ENCODE measurements around the gene DUSP23. TPM values are rescaled to one million over a fixed set of nuclear protein-coding genes. Genes with fewer than 3 reads are reported as not detected.

The DUSP23 gene
- 10 to 100 TPM; 14.5 to 15.7 TPM for total RNA-seq
- 10 to 100 TPM; 44.8 to 73.8 TPM for polyA plus RNA-seq

- Histone ChIP-seq H3K27ac (ENCODE audit: low read depth, low read length) (peak within 1 kb of the TSS; percentile 61), H3K27me3 (ENCODE audit: insufficient read depth, low read length) (no peaks in the 10 kb centered on the region), H3K4me3 (ENCODE audit: low read length in 2 of 2) (peak within 1 kb of the TSS; percentile 39 to 57), H3K36me3 (ENCODE audit: insufficient read depth, low read length) (no peaks in the 10 kb centered on the region), H3K4me1 (ENCODE audit: insufficient read depth, low read length) (peaks cover 16% of the 10 kb centered on the region), H3K9me3 (ENCODE audit: control insufficient read depth in 1 of 2, low read length in 2 of 2) (no peaks in the 10 kb centered on the region)
- Mint-ChIP-seq H3K36me3 (no peaks in the 10 kb centered on the region), H3K27ac (peak within 1 kb of the TSS; percentile 81 to 96 (median 92)), H3K9me3 (no peaks in the 10 kb centered on the region), H3K4me3 (peak within 1 kb of the TSS; percentile 83 to 93 (median 87)), H3K4me1 (peaks cover 14 to 55% (median 36%) of the 10 kb centered on the region in 4 donors), H3K27me3 (no peaks in the 10 kb centered on the region)
- DNase-seq, result peak; percentile 96 to 97 (median 97)
- POLR2A ChIA-PET (ENCODE audit: partially characterized antibody), result interaction anchor here (0.6 to 2.8 kb wide), 9 partner anchors 9 to 251 kb away, joined by 3 to 24 read pairs (median 5); partner anchors contain the start of genes PIGM and TAGLN2
- intact Hi-C loops (cut with micrococcal nuclease), result loop anchor here (1.0 kb wide), 7 partner anchors 17 to 318 kb away; partner anchors contain the start of gene IGSF9
- CTCF ChIA-PET (ENCODE audit: partially characterized antibody), result interaction anchor here (0.6 to 10.7 kb wide), 14 partner anchors 8 to 252 kb away, joined by 3 to 116 read pairs (median 4); partner anchors contain the start of genes FCRL6 and PIGM
These were observed at the start of gene DUSP23 for GRCh38 chr1:159780583-159781582. DUSP23 (plus strand) TSS chr1:159780962; CDS start chr1:159781101, 139 bp downstream.

- CTCF ChIA-PET (ENCODE audit: partially characterized antibody), result no interaction called here
These were observed 43.4 kb upstream of the DUSP23 start for GRCh38 chr1:159737238-159737916.

GRCh38 chr1:159743651-159744410 is 36.9 kb upstream of the DUSP23 start:
- no peak for DNase-seq
- no peak overlapping the region for H3K4me3 Mint-ChIP-seq
- no peaks in the 10 kb centered on the region for H3K36me3 Mint-ChIP-seq
- Histone ChIP-seq H3K9me3 (ENCODE audit: control insufficient read depth in 1 of 2, low read length in 2 of 2) (no peaks in the 10 kb centered on the region), H3K4me1 (ENCODE audit: insufficient read depth, low read length) (no peaks in the 10 kb centered on the region), H3K27me3 (ENCODE audit: insufficient read depth, low read length) (no peaks in the 10 kb centered on the region), H3K4me3 (ENCODE audit: low read length in 2 of 2) (no peak overlapping the region), H3K36me3 (ENCODE audit: insufficient read depth, low read length) (no peaks in the 10 kb centered on the region), H3K27ac (ENCODE audit: low read depth, low read length) (no peak overlapping the region)
- ChIA-PET CTCF (ENCODE audit: partially characterized antibody) (no interaction called here), POLR2A (ENCODE audit: partially characterized antibody) (no interaction called here)
- H3K27ac Mint-ChIP-seq, result no peak overlapping the region
- H3K9me3 Mint-ChIP-seq, result peaks cover 0 to 10% (median 1%) of the 10 kb centered on the region in 8 donors
- peaks cover 15 to 17% of the 10 kb centered on the region in 2 donors for H3K27me3 Mint-ChIP-seq
- intact Hi-C loops (cut with micrococcal nuclease), result no loop called here
- H3K4me1 Mint-ChIP-seq, result no peaks in the 10 kb centered on the region

More at GRCh38 chr1:159737238-159737916, 43.4 kb upstream of the DUSP23 start:
- Mint-ChIP-seq H3K4me3 (no peak overlapping the region), H3K27ac (no peak overlapping the region), H3K9me3 (peaks cover 0 to 9% (median 3%) of the 10 kb centered on the region in 8 donors), H3K36me3 (no peaks in the 10 kb centered on the region), H3K4me1 (no peaks in the 10 kb centered on the region), H3K27me3 (peaks cover 8 to 12% of the 10 kb centered on the region in 2 donors)
- Histone ChIP-seq H3K36me3 (ENCODE audit: insufficient read depth, low read length) (no peaks in the 10 kb centered on the region), H3K27ac (ENCODE audit: low read depth, low read length) (no peak overlapping the region), H3K4me1 (ENCODE audit: insufficient read depth, low read length) (no peaks in the 10 kb centered on the region), H3K9me3 (ENCODE audit: control insufficient read depth in 1 of 2, low read length in 2 of 2) (no peaks in the 10 kb centered on the region), H3K4me3 (ENCODE audit: low read length in 2 of 2) (no peak overlapping the region), H3K27me3 (ENCODE audit: insufficient read depth, low read length) (no peaks in the 10 kb centered on the region)
- no peak for DNase-seq
- intact Hi-C loops (cut with micrococcal nuclease), result no loop called here
- POLR2A ChIA-PET (ENCODE audit: partially characterized antibody), result no interaction called here

- no peak overlapping the region for H3K4me3 ChIP-seq (ENCODE audit: low read length in 2 of 2)
- H3K4me1 ChIP-seq (ENCODE audit: insufficient read depth, low read length), result no peaks in the 10 kb centered on the region
- Mint-ChIP-seq H3K9me3 (peaks cover 0 to 8% (median 0%) of the 10 kb centered on the region in 8 donors), H3K36me3 (no peaks in the 10 kb centered on the region), H3K4me1 (no peaks in the 10 kb centered on the region), H3K4me3 (no peak overlapping the region), H3K27me3 (peaks cover 13 to 15% of the 10 kb centered on the region in 2 donors), H3K27ac (no peak overlapping the region)
- no peak overlapping the region for H3K27ac ChIP-seq (ENCODE audit: low read depth, low read length)
- POLR2A ChIA-PET (ENCODE audit: partially characterized antibody), result no interaction called here
- no peaks in the 10 kb centered on the region for H3K36me3 ChIP-seq (ENCODE audit: insufficient read depth, low read length)
- intact Hi-C loops (cut with micrococcal nuclease), result no loop called here
- H3K9me3 ChIP-seq (ENCODE audit: control insufficient read depth in 1 of 2, low read length in 2 of 2), result no peaks in the 10 kb centered on the region
- no peak for DNase-seq
- H3K27me3 ChIP-seq (ENCODE audit: insufficient read depth, low read length), result no peaks in the 10 kb centered on the region
- CTCF ChIA-PET (ENCODE audit: partially characterized antibody), result no interaction called here
These were observed 34.1 kb upstream of the DUSP23 start for GRCh38 chr1:159746666-159747065.

- H3K9me3 Mint-ChIP-seq, result no peaks in the 10 kb centered on the region
- H3K4me3 Mint-ChIP-seq, result no peak overlapping the region
- DNase-seq, result no peak
- intact Hi-C loops (cut with micrococcal nuclease), result no loop called here
- H3K36me3 ChIP-seq (ENCODE audit: insufficient read depth, low read length), result no peaks in the 10 kb centered on the region
- no peak overlapping the region for H3K4me3 ChIP-seq (ENCODE audit: low read length in 2 of 2)
- H3K4me1 ChIP-seq (ENCODE audit: insufficient read depth, low read length), result no peaks in the 10 kb centered on the region
- CTCF ChIA-PET (ENCODE audit: partially characterized antibody), result no interaction called here
- POLR2A ChIA-PET (ENCODE audit: partially characterized antibody), result no interaction called here
- no peaks in the 10 kb centered on the region for H3K27me3 ChIP-seq (ENCODE audit: insufficient read depth, low read length)
- no peak overlapping the region for H3K27ac Mint-ChIP-seq
- H3K4me1 Mint-ChIP-seq, result no peaks in the 10 kb centered on the region
- no peaks in the 10 kb centered on the region for H3K9me3 ChIP-seq (ENCODE audit: control insufficient read depth in 1 of 2, low read length in 2 of 2)
- no peak overlapping the region for H3K27ac ChIP-seq (ENCODE audit: low read depth, low read length)
- no peaks in the 10 kb centered on the region for H3K36me3 Mint-ChIP-seq
- peaks cover 12% of the 10 kb centered on the region in 2 donors for H3K27me3 Mint-ChIP-seq
These were observed 32.4 kb upstream of the DUSP23 start for GRCh38 chr1:159748370-159748769.

GRCh38 chr1:159749630-159750029 is 31.1 kb upstream of the DUSP23 start:
- Mint-ChIP-seq H3K36me3 (no peaks in the 10 kb centered on the region), H3K27ac (no peak overlapping the region), H3K4me1 (no peaks in the 10 kb centered on the region), H3K4me3 (no peak overlapping the region), H3K9me3 (no peaks in the 10 kb centered on the region), H3K27me3 (peaks cover 7 to 10% of the 10 kb centered on the region in 2 donors)
- Histone ChIP-seq H3K9me3 (ENCODE audit: control insufficient read depth in 1 of 2, low read length in 2 of 2) (no peaks in the 10 kb centered on the region), H3K36me3 (ENCODE audit: insufficient read depth, low read length) (no peaks in the 10 kb centered on the region), H3K27me3 (ENCODE audit: insufficient read depth, low read length) (no peaks in the 10 kb centered on the region), H3K4me1 (ENCODE audit: insufficient read depth, low read length) (no peaks in the 10 kb centered on the region), H3K27ac (ENCODE audit: low read depth, low read length) (no peak overlapping the region), H3K4me3 (ENCODE audit: low read length in 2 of 2) (no peak overlapping the region)
- DNase-seq, result no peak
- ChIA-PET POLR2A (ENCODE audit: partially characterized antibody) (no interaction called here), CTCF (ENCODE audit: partially characterized antibody) (interaction anchor here (1.2 kb wide), 1 partner anchor 141 kb away, joined by 3 read pairs; no protein-coding TSS in a partner anchor)
- intact Hi-C loops (cut with micrococcal nuclease), result no loop called here

Data from CD4-positive, alpha-beta memory T cell (primary cell).